ENCODE data around the gene BBX.

BBX gene

GRCh38 chr3:107522510-107523288 lies at the start of gene BBX:
Gene BBX (plus strand): TSS chr3:107522962. CDS start chr3:107710461, 187,499 bp downstream.
- peak; percentile 4 for TF ChIP-seq CTCF (IDR thresholded peaks at IDR 0.05)
- no peaks in the 10 kb centered on the region for H3K9me3 ChIP-seq (ENCODE audit: control insufficient read depth, low read length)
- H3K36me3 ChIP-seq (ENCODE audit: control insufficient read depth, insufficient read depth, low read length), result no peaks in the 10 kb centered on the region
- H3K27me3 ChIP-seq (ENCODE audit: control insufficient read depth, insufficient read depth, low read length), result no peaks in the 10 kb centered on the region
- peak within 1 kb of the TSS; percentile 83 for H3K4me2 ChIP-seq (ENCODE audit: low read length)
- peak within 1 kb of the TSS; percentile 82 for H3K27ac ChIP-seq
- H3K4me1 ChIP-seq, result peaks cover 2% of the 10 kb centered on the region
- H3K79me2 ChIP-seq, result peaks cover 16% of the 10 kb centered on the region
- H2AFZ ChIP-seq, result peak within 1 kb of the TSS; percentile 78
- H3K4me3 ChIP-seq (ENCODE audit: low read depth, low read length), result peak within 1 kb of the TSS; percentile 84
- H3K9ac ChIP-seq, result peak within 1 kb of the TSS; percentile 92

DNA sequence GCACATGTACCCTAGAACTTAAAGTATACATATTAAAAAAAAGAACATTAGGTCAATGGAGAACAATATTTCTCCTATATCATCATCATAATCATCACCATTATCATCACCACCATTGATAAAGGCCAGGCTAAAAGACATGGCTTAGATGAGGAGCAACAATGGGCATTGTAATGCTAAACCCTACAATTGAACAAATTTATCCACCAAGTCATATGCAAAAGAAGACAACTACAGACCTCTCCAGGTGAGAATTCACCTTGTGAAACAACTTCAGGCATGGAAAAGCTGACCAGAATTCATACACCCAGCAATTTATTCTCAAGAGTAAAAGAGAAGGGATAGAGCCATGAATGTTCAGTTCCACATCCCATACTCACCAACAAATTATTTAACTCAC lies 46.3 kb upstream of the BBX start:
- TF ChIP-seq CTCF (IDR thresholded peaks at IDR 0.05), result no peak
- H3K36me3 ChIP-seq (ENCODE audit: control insufficient read depth, insufficient read depth, low read length), result no peaks in the 10 kb centered on the region
- no peaks in the 10 kb centered on the region for H3K27me3 ChIP-seq (ENCODE audit: control insufficient read depth, insufficient read depth, low read length)
- peaks cover 61% of the 10 kb centered on the region for H3K79me2 ChIP-seq
- H2AFZ ChIP-seq, result no peak overlapping the region
- H3K9me3 ChIP-seq (ENCODE audit: control insufficient read depth, low read length), result no peaks in the 10 kb centered on the region
- H3K4me1 ChIP-seq, result peaks cover 7% of the 10 kb centered on the region
- H3K4me2 ChIP-seq (ENCODE audit: low read length), result no peak overlapping the region
- no peak overlapping the region for H3K4me3 ChIP-seq (ENCODE audit: low read depth, low read length)
- H3K27ac ChIP-seq, result no peak overlapping the region
- no peak overlapping the region for H3K9ac ChIP-seq

- Histone ChIP-seq H3K4me1 (peaks cover 19% of the 10 kb centered on the region), H2AFZ (no peak overlapping the region), H3K79me2 (no peaks in the 10 kb centered on the region), H3K4me3 (ENCODE audit: low read depth, low read length) (no peak overlapping the region), H3K27me3 (ENCODE audit: control insufficient read depth, insufficient read depth, low read length) (no peaks in the 10 kb centered on the region), H3K36me3 (ENCODE audit: control insufficient read depth, insufficient read depth, low read length) (no peaks in the 10 kb centered on the region), H3K9me3 (ENCODE audit: control insufficient read depth, low read length) (no peaks in the 10 kb centered on the region), H3K9ac (no peak overlapping the region), H3K4me2 (ENCODE audit: low read length) (no peak overlapping the region), H3K27ac (no peak overlapping the region)
- TF ChIP-seq CTCF (IDR thresholded peaks at IDR 0.05), result no peak
These were observed 35.3 kb upstream of the BBX start for GRCh38 chr3:107487490-107487889.

GRCh38 chr3:107488942-107489341 lies 33.8 kb upstream of the BBX start:
- Histone ChIP-seq H3K36me3 (ENCODE audit: control insufficient read depth, insufficient read depth, low read length) (no peaks in the 10 kb centered on the region), H3K79me2 (no peaks in the 10 kb centered on the region), H3K4me1 (peaks cover 13% of the 10 kb centered on the region), H3K9me3 (ENCODE audit: control insufficient read depth, low read length) (no peaks in the 10 kb centered on the region), H2AFZ (no peak overlapping the region), H3K4me2 (ENCODE audit: low read length) (no peak overlapping the region), H3K27ac (no peak overlapping the region), H3K9ac (no peak overlapping the region), H3K27me3 (ENCODE audit: control insufficient read depth, insufficient read depth, low read length) (no peaks in the 10 kb centered on the region), H3K4me3 (ENCODE audit: low read depth, low read length) (no peak overlapping the region)
- TF ChIP-seq CTCF (IDR thresholded peaks at IDR 0.05), result no peak

GRCh38 chr3:107493134-107493533 lies 29.6 kb upstream of the BBX start:
- no peak overlapping the region for H3K27ac ChIP-seq
- no peak overlapping the region for H3K9ac ChIP-seq
- H2AFZ ChIP-seq, result peak overlapping the region; percentile 56
- H3K9me3 ChIP-seq (ENCODE audit: control insufficient read depth, low read length), result no peaks in the 10 kb centered on the region
- H3K4me2 ChIP-seq (ENCODE audit: low read length), result no peak overlapping the region
- no peak for TF ChIP-seq CTCF (IDR thresholded peaks at IDR 0.05)
- peaks cover 5% of the 10 kb centered on the region for H3K4me1 ChIP-seq
- H3K79me2 ChIP-seq, result no peaks in the 10 kb centered on the region
- no peaks in the 10 kb centered on the region for H3K27me3 ChIP-seq (ENCODE audit: control insufficient read depth, insufficient read depth, low read length)
- no peaks in the 10 kb centered on the region for H3K36me3 ChIP-seq (ENCODE audit: control insufficient read depth, insufficient read depth, low read length)
- no peak overlapping the region for H3K4me3 ChIP-seq (ENCODE audit: low read depth, low read length)
